Body of pancreas (tissue), 4 donors: Measurements from ENCODE around the gene PSMB4. TPM values are rescaled to one million over a fixed set of nuclear protein-coding genes. Genes with fewer than 3 reads are reported as not detected.
"Not testable (repeated sequence)": the region's sequence is repeated elsewhere in the genome, so short reads cannot be mapped to it uniquely, and the experiment has no call there.

Experiments
- ATAC-seq: fragments of 150-250 bp; one replicate; pipeline ENCODE4 v1.9.1; 2016
- DNase-seq, 4 donors: peaks; one replicate each; pipeline ENCODE4 v3.0.0-alpha.2; 2019
- H3K27ac ChIP-seq, 4 donors: fragments of 200-600 bp; sonication (generic); 1 replicate in 3 of 4; 2 replicates in 1 of 4; pipeline versions ENCODE4 v1.5.1 to v1.6.1; 2016 to 2019; ENCODE audit warnings: mild to moderate bottlenecking in 1 of 4, mixed read lengths in 1 of 4, moderate library complexity in 1 of 4
- H3K27me3 ChIP-seq, 2 donors: fragments of 200-600 bp; sonication (generic); one replicate each; pipeline ENCODE4 v1.6.0; 2016; ENCODE audit warnings: mild to moderate bottlenecking in 1 of 2
- H3K36me3 ChIP-seq, 2 donors: fragments of 200-600 bp; sonication (generic); replicated peaks in 1 of 2; 2 replicates each; pipeline ENCODE4 v1.5.1; 2016; ENCODE audit warnings: low read depth in 2 of 2; ENCODE audit not compliant: insufficient read depth in 1 of 2
- H3K4me1 ChIP-seq: fragments of 200-600 bp; sonication (generic); one replicate; pipeline ENCODE4 v1.6.0; 2016
- H3K4me3 ChIP-seq, 2 donors: fragments of 200-600 bp; sonication (generic); 1 replicate in 1 of 2; 2 replicates in 1 of 2; pipeline ENCODE4 v1.5.1; 2016 to 2019
- H3K9me3 ChIP-seq, 3 donors: fragments of 200-600 bp; sonication (generic); 1 replicate in 2 of 3; 2 replicates in 1 of 3; pipeline ENCODE4 v1.5.1; 2016
- POLR2A ChIP-seq, 3 donors: fragments of 450-650 bp; IDR thresholded peaks; one replicate each; pipeline ENCODE4 v1.6.1; 2016; ENCODE audit warnings: antibody characterized with exemption in 3 of 3, mild to moderate bottlenecking in 2 of 3
- WGBS, 2 donors: methylation state at CpG; one replicate each; pipeline ENCODE4 v1.1.5; 2017; 5-methylcytosine and 5-hydroxymethylcytosine counted together
- intact Hi-C: fragments of 100-400 bp; cut with DNase I; formaldehyde crosslinking; loops from one replicate; pipeline ENCODE4 v1.15.1; 2023
- total RNA-seq, 2 donors: library from RNA; depleted of rRNA; stranded (reverse); fragments of >200 nt; gene quantifications; one replicate each; pipeline ENCODE4 v1.1.0, GENCODE V29; 2016
- TF ChIP-seq, protein P1 (sequence below), 7 experiments: fragments of 450-650 bp in 4 of 7; fragments of 200-600 bp in 3 of 7; sonication (generic) in 3 of 7; IDR thresholded peaks; one replicate each; pipeline ENCODE4 v1.5.1; 2016 to 2019; ENCODE audit warnings: antibody characterized with exemption in 7 of 7

Gene PSMB4
- total RNA-seq, 2 donors from 2014 or later: 109 to 126 TPM

DNA sequence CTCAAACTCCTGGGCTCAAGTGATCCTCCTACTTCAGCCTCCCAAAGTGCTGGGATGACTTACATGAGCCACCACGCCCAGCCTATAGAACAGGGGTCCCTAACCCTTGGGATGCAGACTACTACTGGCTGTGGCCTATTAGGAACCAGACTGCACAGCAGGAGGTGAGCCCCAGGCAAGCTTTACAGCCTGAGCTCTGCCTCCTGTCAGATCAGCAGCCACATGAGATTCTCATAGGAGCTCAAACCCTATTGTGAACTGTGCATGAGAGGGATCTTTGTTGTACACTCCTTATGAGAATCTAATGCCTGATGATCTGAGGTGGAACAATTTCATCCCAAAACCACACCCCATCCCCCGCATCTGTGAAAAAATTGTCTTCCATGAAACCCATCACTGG lies 13.4 kb upstream of the PSMB4 start:
- intact Hi-C loops: no loop called here
- TF ChIP-seq, protein P1, sequence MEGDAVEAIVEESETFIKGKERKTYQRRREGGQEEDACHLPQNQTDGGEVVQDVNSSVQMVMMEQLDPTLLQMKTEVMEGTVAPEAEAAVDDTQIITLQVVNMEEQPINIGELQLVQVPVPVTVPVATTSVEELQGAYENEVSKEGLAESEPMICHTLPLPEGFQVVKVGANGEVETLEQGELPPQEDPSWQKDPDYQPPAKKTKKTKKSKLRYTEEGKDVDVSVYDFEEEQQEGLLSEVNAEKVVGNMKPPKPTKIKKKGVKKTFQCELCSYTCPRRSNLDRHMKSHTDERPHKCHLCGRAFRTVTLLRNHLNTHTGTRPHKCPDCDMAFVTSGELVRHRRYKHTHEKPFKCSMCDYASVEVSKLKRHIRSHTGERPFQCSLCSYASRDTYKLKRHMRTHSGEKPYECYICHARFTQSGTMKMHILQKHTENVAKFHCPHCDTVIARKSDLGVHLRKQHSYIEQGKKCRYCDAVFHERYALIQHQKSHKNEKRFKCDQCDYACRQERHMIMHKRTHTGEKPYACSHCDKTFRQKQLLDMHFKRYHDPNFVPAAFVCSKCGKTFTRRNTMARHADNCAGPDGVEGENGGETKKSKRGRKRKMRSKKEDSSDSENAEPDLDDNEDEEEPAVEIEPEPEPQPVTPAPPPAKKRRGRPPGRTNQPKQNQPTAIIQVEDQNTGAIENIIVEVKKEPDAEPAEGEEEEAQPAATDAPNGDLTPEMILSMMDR (IDR thresholded peaks at IDR 0.05): no peak
- no peak for TF ChIP-seq POLR2A (IDR thresholded peaks at IDR 0.05)
- ATAC-seq (no peak), DNase-seq (no peak)
- no peak overlapping the region for H3K4me3 ChIP-seq
- no peaks in the 10 kb centered on the region for H3K9me3 ChIP-seq
- H3K27ac ChIP-seq: no peak overlapping the region
- H3K27me3 ChIP-seq: no peaks in the 10 kb centered on the region
- WGBS, 2 donors: 88 to 100% methylated on average over 1 to 2 of the region's 2 CpGs
- no peaks in the 10 kb centered on the region for H3K36me3 ChIP-seq
- H3K4me1 ChIP-seq: no peaks in the 10 kb centered on the region

- H3K4me1 ChIP-seq, ATAC-seq, H3K4me3 ChIP-seq, H3K27ac ChIP-seq, H3K27me3 ChIP-seq, H3K36me3 ChIP-seq, DNase-seq, H3K9me3 ChIP-seq, intact Hi-C loops: not testable (repeated sequence)
- 88 to 91% methylated on average over 22 of the region's 22 CpGs for WGBS, 2 donors
These were observed 8.9 kb upstream of the PSMB4 start for GRCh38 chr1:151390221-151391078.

DNA sequence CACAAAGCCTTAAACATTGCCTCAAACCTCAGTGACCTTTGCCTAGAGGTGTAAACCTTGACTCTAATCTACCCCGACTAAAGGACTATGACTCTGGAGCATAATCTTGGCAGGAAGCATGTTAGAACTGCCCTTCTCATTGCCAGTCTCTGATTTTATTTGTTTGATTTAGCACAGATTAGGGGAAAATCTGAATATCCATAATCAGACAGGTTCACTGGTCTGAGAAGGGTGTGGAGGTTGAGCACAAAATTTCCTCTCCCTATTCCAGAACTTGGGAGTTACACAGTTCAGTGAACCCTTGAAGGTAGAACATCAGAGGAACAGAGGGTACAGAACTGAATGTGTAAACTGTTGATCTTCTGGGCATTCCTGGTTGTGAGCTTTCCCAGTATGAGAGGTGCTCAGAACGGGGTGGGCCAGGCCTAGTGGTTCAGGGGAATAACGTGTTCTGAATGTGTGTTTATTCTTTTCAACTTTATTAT lies 8.3 kb upstream of the PSMB4 start:
- no peak for DNase-seq
- intact Hi-C loops: no loop called here

DNA sequence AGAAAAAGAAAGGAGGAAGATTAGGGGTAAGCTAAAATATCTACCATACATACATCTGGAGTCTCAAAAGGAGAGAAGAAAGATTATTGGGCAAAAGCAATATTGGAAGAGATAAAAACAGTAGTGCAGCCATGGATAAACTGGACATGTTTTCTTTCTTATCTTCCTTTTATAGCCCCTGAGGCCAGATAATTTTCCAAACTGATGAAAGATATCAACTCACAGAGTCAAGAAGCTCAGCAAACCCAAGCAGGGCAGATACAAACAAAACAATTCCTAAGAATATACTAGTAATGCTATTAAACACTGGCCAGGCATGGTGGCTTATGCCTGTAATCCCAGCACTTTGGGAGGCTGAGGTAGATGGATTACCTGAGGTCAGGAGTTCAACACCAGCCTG lies 5.8 kb upstream of the PSMB4 start:
- ATAC-seq (no peak), DNase-seq (no peak)
- intact Hi-C loops: no loop called here
- Histone ChIP-seq H3K27me3 (no peaks in the 10 kb centered on the region), H3K4me1 (no peaks in the 10 kb centered on the region), H3K9me3 (no peaks in the 10 kb centered on the region), H3K4me3 (no peak overlapping the region), H3K36me3 (no peaks in the 10 kb centered on the region), H3K27ac (no peak overlapping the region)
- TF ChIP-seq, protein P1 (IDR thresholded peaks at IDR 0.05): no peak
- TF ChIP-seq POLR2A (IDR thresholded peaks at IDR 0.05): no peak

More for the DNA sequence above, 8.3 kb upstream of the PSMB4 start:
- Histone ChIP-seq H3K27ac (no peak overlapping the region), H3K27me3 (no peaks in the 10 kb centered on the region), H3K4me3 (no peak overlapping the region), H3K4me1 (no peaks in the 10 kb centered on the region), H3K36me3 (no peaks in the 10 kb centered on the region), H3K9me3 (no peaks in the 10 kb centered on the region)
- no peak for TF ChIP-seq POLR2A (IDR thresholded peaks at IDR 0.05)
- TF ChIP-seq, protein P1 (IDR thresholded peaks at IDR 0.05): no peak
- WGBS, 2 donors: 58 to 73% methylated on average over 3 of the region's 3 CpGs
- no peak for ATAC-seq

GRCh38 chr1:151396265-151396664 lies 3.1 kb upstream of the PSMB4 start:
- H3K4me3 ChIP-seq, DNase-seq, H3K27ac ChIP-seq, intact Hi-C loops, H3K9me3 ChIP-seq, H3K27me3 ChIP-seq, H3K36me3 ChIP-seq, ATAC-seq: not testable (repeated sequence)
- peaks cover 16% of the 10 kb centered on the region for H3K4me1 ChIP-seq
- 62 to 67% methylated on average over 5 of the region's 5 CpGs for WGBS, 2 donors
